Mucosa of rectum (tissue), 2 donors: ENCODE measurements around the gene VEZF1.
"Not testable (repeated sequence)": the region's sequence is repeated elsewhere in the genome, so short reads cannot be mapped to it uniquely, and the experiment has no call there.

Experiments
- H3K27ac ChIP-seq, 2 donors: one replicate each; pipeline ENCODE4 v1.7.0; 2013; ENCODE audit warnings: inconsistent platforms in 2 of 2, low read depth in 2 of 2, low read length in 2 of 2
- H3K27me3 ChIP-seq, 2 donors: one replicate each; pipeline ENCODE4 v1.7.0; 2013; ENCODE audit warnings: low read length in 2 of 2; ENCODE audit not compliant: control insufficient read depth in 2 of 2, insufficient read depth in 2 of 2
- H3K36me3 ChIP-seq, 2 donors: one replicate each; pipeline ENCODE4 v1.7.0; 2013; ENCODE audit warnings: low read length in 2 of 2; ENCODE audit not compliant: control insufficient read depth in 2 of 2, insufficient read depth in 2 of 2
- H3K4me1 ChIP-seq, 2 donors: one replicate each; pipeline ENCODE4 v1.7.0; 2013; ENCODE audit warnings: low read length in 2 of 2, mild to moderate bottlenecking in 1 of 2; ENCODE audit not compliant: control insufficient read depth in 2 of 2, insufficient read depth in 2 of 2
- H3K4me3 ChIP-seq, 2 donors: one replicate each; pipeline ENCODE4 v1.7.0; 2013; ENCODE audit warnings: low read length in 2 of 2
- H3K9ac ChIP-seq, 2 donors: one replicate each; pipeline ENCODE4 v1.7.0; 2013; ENCODE audit warnings: low read length in 2 of 2, low read depth in 1 of 2, mild to moderate bottlenecking in 1 of 2
- H3K9me3 ChIP-seq, 2 donors: one replicate each; pipeline ENCODE4 v1.7.0; 2013; ENCODE audit warnings: low read length in 2 of 2; ENCODE audit not compliant: control insufficient read depth in 2 of 2
- donor health status: healthy.
- donor health status: Normal muscosa, but diverticular disease.

Gene VEZF1

GRCh38 chr17:57975044-57975443 lies 13.0 kb downstream of the VEZF1 start:
- Histone ChIP-seq H3K27ac (no peak overlapping the region), H3K36me3 (peaks cover 47 to 60% of the 10 kb centered on the region in 2 donors), H3K4me3 (no peak overlapping the region), H3K4me1 (no peaks in the 10 kb centered on the region), H3K27me3 (no peaks in the 10 kb centered on the region), H3K9me3 (no peaks in the 10 kb centered on the region), H3K9ac (no peak overlapping the region)

DNA sequence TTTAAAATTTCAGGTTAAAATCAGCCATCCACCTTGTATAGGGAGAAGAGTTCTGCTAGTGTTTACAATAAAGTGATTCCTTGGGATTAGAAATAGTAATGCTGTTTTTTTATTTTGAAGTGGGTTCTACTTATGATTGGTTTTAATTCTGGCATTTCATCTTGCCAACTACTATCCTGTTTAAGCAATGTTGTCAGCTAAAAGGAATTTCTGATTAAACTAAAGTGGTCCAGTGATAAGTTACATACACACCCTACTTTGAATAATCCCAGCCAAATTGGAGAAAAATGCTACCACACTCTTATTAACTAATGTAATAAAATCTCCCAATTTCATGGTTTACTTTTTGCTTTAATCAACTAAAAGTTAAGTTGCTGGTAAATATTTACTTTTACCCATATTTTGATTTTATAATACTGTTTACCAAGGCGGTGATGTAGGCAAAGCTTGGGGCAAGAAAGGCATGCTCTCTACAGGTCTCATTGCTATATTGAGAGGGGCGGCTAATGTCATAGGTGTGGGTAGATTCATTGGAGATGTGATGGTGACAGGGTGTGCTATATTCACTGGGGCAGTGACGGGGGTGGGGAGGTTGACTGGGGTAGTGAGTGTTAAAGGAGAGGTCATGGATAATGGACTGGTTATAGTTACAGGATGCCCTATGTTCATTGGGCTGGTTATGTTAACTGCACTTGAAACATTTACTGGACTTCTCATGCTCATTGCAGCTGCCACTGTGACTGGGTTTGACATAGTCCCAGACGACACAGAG lies 13.8 kb downstream of the VEZF1 start:
- not testable (repeated sequence) for H3K9ac ChIP-seq, H3K4me1 ChIP-seq, H3K27me3 ChIP-seq, H3K4me3 ChIP-seq, H3K27ac ChIP-seq, H3K9me3 ChIP-seq
- H3K36me3 ChIP-seq, result peaks cover 40 to 59% of the 10 kb centered on the region in 2 donors

DNA sequence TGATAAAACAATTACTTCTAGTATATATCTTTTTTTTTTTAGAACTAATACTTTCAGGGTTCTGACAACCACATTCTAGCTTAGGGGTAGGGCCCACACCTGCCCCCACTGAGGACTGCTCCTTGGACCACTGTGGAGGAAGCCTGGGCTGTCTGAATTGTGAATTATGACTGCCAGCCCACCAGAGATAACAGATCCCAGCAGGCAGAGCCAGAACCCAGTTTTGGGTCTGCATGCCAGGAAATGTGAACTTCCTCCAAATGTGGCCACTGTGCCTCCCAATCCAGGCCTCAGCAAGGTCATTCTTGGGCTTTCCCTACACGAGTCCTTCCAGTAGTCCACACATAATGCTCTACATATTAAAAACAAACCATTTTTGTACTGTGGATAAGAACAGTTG lies 15.9 kb downstream of the VEZF1 start:
- Histone ChIP-seq H3K4me1 (no peaks in the 10 kb centered on the region), H3K36me3 (peaks cover 30 to 43% of the 10 kb centered on the region in 2 donors), H3K9me3 (no peaks in the 10 kb centered on the region), H3K27ac (no peak overlapping the region), H3K4me3 (no peak overlapping the region), H3K9ac (no peak overlapping the region), H3K27me3 (no peaks in the 10 kb centered on the region)

- Histone ChIP-seq H3K27me3 (no peaks in the 10 kb centered on the region), H3K4me3 (no peak overlapping the region), H3K9me3 (no peaks in the 10 kb centered on the region), H3K27ac (no peak overlapping the region), H3K4me1 (no peaks in the 10 kb centered on the region), H3K9ac (no peak overlapping the region), H3K36me3 (peaks cover 24 to 38% of the 10 kb centered on the region in 2 donors)
These were observed 16.5 kb downstream of the VEZF1 start for GRCh38 chr17:57971572-57971971.

DNA sequence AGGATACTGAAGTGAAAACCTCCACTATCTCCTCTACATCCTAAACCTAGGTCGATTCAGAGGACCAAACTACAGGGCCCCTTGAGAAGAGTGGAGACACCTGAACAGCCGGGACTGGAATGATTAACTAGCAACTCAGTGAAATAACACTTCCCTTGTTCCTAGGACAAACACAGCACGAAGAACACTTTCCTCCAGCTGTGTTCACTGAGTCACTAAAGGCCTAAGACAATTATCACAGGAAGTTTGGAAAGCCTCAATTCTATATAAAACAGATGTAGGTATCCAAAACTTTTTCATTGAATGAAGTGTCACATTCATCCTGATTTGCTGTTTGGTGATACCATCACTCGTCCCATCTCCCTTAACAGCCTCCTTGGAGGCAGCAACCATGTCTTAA lies 17.3 kb downstream of the VEZF1 start:
- no peaks in the 10 kb centered on the region for H3K4me1 ChIP-seq
- no peaks in the 10 kb centered on the region for H3K27me3 ChIP-seq
- H3K36me3 ChIP-seq, result peaks cover 17 to 29% of the 10 kb centered on the region in 2 donors
- no peak overlapping the region for H3K9ac ChIP-seq
- H3K4me3 ChIP-seq, result no peak overlapping the region
- no peaks in the 10 kb centered on the region for H3K9me3 ChIP-seq
- H3K27ac ChIP-seq, result no peak overlapping the region

GRCh38 chr17:57968456-57968855 lies 19.6 kb downstream of the VEZF1 start:
- H3K27me3 ChIP-seq, result no peaks in the 10 kb centered on the region
- no peaks in the 10 kb centered on the region for H3K4me1 ChIP-seq
- no peak overlapping the region for H3K9ac ChIP-seq
- H3K4me3 ChIP-seq, result no peak overlapping the region
- no peaks in the 10 kb centered on the region for H3K9me3 ChIP-seq
- no peak overlapping the region for H3K27ac ChIP-seq
- H3K36me3 ChIP-seq, result peaks cover 3 to 12% of the 10 kb centered on the region in 2 donors

DNA sequence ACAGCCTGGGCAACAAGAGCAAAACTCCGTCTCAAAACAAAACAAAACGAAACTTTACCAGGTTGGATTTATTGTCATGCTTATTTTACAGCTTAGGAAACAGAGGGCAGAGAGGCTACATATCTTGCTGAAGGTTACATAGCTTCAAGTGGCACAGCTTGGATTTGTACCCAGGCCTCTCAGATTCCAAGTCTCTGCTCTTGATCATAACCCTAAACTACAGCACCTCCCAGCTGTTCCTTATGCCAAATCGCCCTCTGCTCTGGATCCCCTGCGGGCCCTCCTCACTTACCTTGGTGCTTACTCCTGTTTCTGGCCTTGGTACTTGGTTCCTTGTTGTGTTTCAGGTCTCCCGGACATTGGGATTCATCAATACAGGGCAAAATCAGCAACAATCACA lies 21.2 kb downstream of the VEZF1 start:
- Histone ChIP-seq H3K9me3 (no peaks in the 10 kb centered on the region), H3K9ac (no peak overlapping the region), H3K4me1 (no peaks in the 10 kb centered on the region), H3K4me3 (no peak overlapping the region), H3K27ac (no peak overlapping the region), H3K27me3 (no peaks in the 10 kb centered on the region), H3K36me3 (peaks cover 0 to 3% of the 10 kb centered on the region in 2 donors)

- Histone ChIP-seq H3K4me3 (no peak overlapping the region), H3K9ac (no peak overlapping the region), H3K9me3 (no peaks in the 10 kb centered on the region), H3K4me1 (no peaks in the 10 kb centered on the region), H3K36me3 (no peaks in the 10 kb centered on the region), H3K27me3 (no peaks in the 10 kb centered on the region), H3K27ac (no peak overlapping the region)
These were observed 21.8 kb downstream of the VEZF1 start for GRCh38 chr17:57966246-57966645.

DNA sequence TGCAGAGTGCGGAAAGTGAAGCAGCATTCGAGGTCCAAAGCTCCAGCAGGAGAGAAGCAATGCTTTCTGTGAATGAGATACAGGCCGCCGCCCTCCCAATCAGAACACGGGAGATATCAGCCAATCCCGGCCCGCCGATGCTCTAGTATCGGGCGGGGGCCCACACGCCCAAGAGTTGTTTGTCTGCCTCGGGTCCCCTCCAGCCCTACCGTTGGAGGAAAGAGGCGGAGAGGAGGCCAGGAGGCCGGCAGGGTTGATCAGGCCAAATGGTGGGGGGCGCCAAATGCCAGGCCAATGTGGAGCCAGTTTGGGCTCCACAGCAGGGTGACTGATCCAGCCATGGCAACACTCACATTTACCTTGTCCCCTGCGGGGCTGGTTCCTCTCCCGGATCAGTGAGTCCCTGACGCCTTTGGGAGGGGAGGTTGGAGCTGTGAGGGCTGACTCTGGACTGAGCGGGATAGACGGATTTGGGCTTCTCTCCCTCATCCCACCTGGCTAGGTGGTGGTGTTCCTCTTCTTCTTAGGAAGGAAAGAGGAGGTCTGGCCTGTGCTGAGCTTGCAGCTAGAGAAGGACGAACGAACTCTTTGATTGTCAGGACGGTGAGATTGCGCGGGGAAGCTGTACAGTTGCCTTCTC lies 22.4 kb downstream of the VEZF1 start:
- Histone ChIP-seq H3K4me3 (no peak overlapping the region), H3K27ac (no peak overlapping the region), H3K4me1 (no peaks in the 10 kb centered on the region), H3K9me3 (no peaks in the 10 kb centered on the region), H3K9ac (no peak overlapping the region), H3K36me3 (no peaks in the 10 kb centered on the region), H3K27me3 (no peaks in the 10 kb centered on the region)

- Histone ChIP-seq H3K27me3 (no peaks in the 10 kb centered on the region), H3K9ac (no peak overlapping the region), H3K27ac (no peak overlapping the region), H3K4me1 (no peaks in the 10 kb centered on the region), H3K36me3 (no peaks in the 10 kb centered on the region), H3K9me3 (no peaks in the 10 kb centered on the region), H3K4me3 (no peak overlapping the region)
These were observed 24.9 kb downstream of the VEZF1 start for GRCh38 chr17:57963149-57963511.
